Thoracic aorta (tissue), 2 donors: ENCODE results near the gene CPZ. TPM values are rescaled to one million over a fixed set of nuclear protein-coding genes. Genes with fewer than 3 reads are reported as not detected.

Experiments used
- ATAC-seq: fragments of 150-250 bp; one replicate; pipeline ENCODE4 v1.8.0; 2017; ENCODE audit warnings: low read depth; ENCODE audit not compliant: insufficient number of reproducible peaks, low FRiP score
- DNase-seq: peaks from one replicate; pipeline ENCODE4 v3.0.0-alpha.2; 2020; ENCODE audit warnings: low spot score
- H3K27ac ChIP-seq, 2 donors: fragments of 200-600 bp; sonication (generic); 1 replicate in 1 of 2; 2 replicates in 1 of 2; pipeline ENCODE4 v1.5.1; 2016; ENCODE audit warnings: mild to moderate bottlenecking in 2 of 2, moderate library complexity in 2 of 2
- H3K27me3 ChIP-seq: fragments of 200-600 bp; sonication (generic); replicated peaks from 2 replicates; pipeline ENCODE4 v1.6.0; 2016; ENCODE audit warnings: mild to moderate bottlenecking; ENCODE audit not compliant: insufficient read depth
- H3K36me3 ChIP-seq: fragments of 200-600 bp; sonication (generic); one replicate; pipeline ENCODE4 v1.5.1; 2016
- H3K4me1 ChIP-seq, 2 donors: fragments of 200-600 bp; sonication (generic); 1 replicate in 1 of 2; 2 replicates in 1 of 2; pipeline versions ENCODE4 v1.5.1 to v1.6.0; 2016; ENCODE audit warnings: low read depth in 2 of 2, mild to moderate bottlenecking in 1 of 2; ENCODE audit not compliant: control insufficient read depth in 1 of 2
- H3K4me3 ChIP-seq: fragments of 200-600 bp; sonication (generic); 2 replicates; pipeline ENCODE4 v1.5.1; 2016; ENCODE audit warnings: mild to moderate bottlenecking
- H3K9me3 ChIP-seq: fragments of 200-600 bp; sonication (generic); 2 replicates; pipeline ENCODE4 v1.5.1; 2016
- CTCF ChIP-seq: fragments of 200-600 bp; sonication (generic); IDR thresholded peaks from one replicate; pipeline ENCODE4 v1.5.1; 2019; ENCODE audit warnings: antibody characterized with exemption
- total RNA-seq, 2 donors: library from RNA; depleted of rRNA; stranded (reverse); fragments of >200 nt; gene quantifications; one replicate each; pipeline versions ENCODE4 v1.1.0 to v1.2.3, GENCODE V29; 2016

Gene CPZ
- total RNA-seq, 2 donors from 2014 or later = 3.0 to 6.1 TPM

GRCh38 chr4:8648296-8648695 lies 55.7 kb downstream of the CPZ start:
- H3K4me1 ChIP-seq = no peaks in the 10 kb centered on the region
- DNase-seq = no peak
- no peak overlapping the region for H3K27ac ChIP-seq
- H3K9me3 ChIP-seq = no peaks in the 10 kb centered on the region
- no peak for TF ChIP-seq CTCF
- H3K4me3 ChIP-seq = no peak overlapping the region
- no peaks in the 10 kb centered on the region for H3K36me3 ChIP-seq
- no peak for ATAC-seq
- no peaks in the 10 kb centered on the region for H3K27me3 ChIP-seq

- TF ChIP-seq CTCF = no peak
- ATAC-seq = no peak
- H3K36me3 ChIP-seq = no peaks in the 10 kb centered on the region
- DNase-seq = no peak
- H3K9me3 ChIP-seq = no peaks in the 10 kb centered on the region
- H3K4me1 ChIP-seq = no peaks in the 10 kb centered on the region
- H3K4me3 ChIP-seq = no peak overlapping the region
- H3K27ac ChIP-seq = no peak overlapping the region
- no peaks in the 10 kb centered on the region for H3K27me3 ChIP-seq
Observed at GRCh38 chr4:8648816-8649630, 56.5 kb downstream of the CPZ start.

- no peak for TF ChIP-seq CTCF
- DNase-seq (no peak), ATAC-seq (no peak)
- Histone ChIP-seq H3K27ac (no peak overlapping the region), H3K27me3 (no peaks in the 10 kb centered on the region), H3K4me1 (no peaks in the 10 kb centered on the region), H3K4me3 (no peak overlapping the region), H3K36me3 (no peaks in the 10 kb centered on the region), H3K9me3 (no peaks in the 10 kb centered on the region)
Observed at GRCh38 chr4:8649631-8650361, 57.2 kb downstream of the CPZ start.

- no peak overlapping the region for H3K4me3 ChIP-seq
- ATAC-seq (no peak), DNase-seq (no peak)
- no peaks in the 10 kb centered on the region for H3K9me3 ChIP-seq
- no peaks in the 10 kb centered on the region for H3K4me1 ChIP-seq
- TF ChIP-seq CTCF = no peak
- H3K27ac ChIP-seq = no peak overlapping the region
- H3K27me3 ChIP-seq = no peaks in the 10 kb centered on the region
- no peaks in the 10 kb centered on the region for H3K36me3 ChIP-seq
Observed at GRCh38 chr4:8651661-8652180, 59.2 kb downstream of the CPZ start.
